ENCODE results near the gene FIGN.

DNA sequence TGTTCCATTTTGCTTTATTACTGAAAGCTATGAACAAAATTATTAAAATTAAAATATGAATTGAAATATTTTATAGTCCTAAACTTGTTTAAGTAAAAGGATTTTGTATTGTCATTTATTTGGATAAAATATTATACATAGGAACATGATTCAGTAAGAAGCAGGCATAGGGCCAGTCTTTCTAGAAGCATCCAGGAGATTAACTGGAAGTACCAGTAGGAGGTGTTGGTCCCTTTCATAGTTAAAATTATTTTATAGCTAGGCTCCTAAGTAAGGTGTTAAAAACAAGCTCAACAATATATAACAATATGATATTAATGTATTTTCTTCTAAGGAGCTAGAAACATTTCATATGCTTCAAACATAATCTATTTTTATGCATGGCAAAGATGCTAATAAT, 43.7 kb downstream of the FIGN start:
- TF ChIP-seq, protein P1, sequence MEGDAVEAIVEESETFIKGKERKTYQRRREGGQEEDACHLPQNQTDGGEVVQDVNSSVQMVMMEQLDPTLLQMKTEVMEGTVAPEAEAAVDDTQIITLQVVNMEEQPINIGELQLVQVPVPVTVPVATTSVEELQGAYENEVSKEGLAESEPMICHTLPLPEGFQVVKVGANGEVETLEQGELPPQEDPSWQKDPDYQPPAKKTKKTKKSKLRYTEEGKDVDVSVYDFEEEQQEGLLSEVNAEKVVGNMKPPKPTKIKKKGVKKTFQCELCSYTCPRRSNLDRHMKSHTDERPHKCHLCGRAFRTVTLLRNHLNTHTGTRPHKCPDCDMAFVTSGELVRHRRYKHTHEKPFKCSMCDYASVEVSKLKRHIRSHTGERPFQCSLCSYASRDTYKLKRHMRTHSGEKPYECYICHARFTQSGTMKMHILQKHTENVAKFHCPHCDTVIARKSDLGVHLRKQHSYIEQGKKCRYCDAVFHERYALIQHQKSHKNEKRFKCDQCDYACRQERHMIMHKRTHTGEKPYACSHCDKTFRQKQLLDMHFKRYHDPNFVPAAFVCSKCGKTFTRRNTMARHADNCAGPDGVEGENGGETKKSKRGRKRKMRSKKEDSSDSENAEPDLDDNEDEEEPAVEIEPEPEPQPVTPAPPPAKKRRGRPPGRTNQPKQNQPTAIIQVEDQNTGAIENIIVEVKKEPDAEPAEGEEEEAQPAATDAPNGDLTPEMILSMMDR (IDR thresholded peaks at IDR 0.05; ENCODE audit: poor library complexity), result no peak
- no peak for TF ChIP-seq EZH2 (IDR thresholded peaks at IDR 0.05; ENCODE audit: borderline replicate concordance)
- no peak for TF ChIP-seq EZH2phosphoT487 (IDR thresholded peaks at IDR 0.05; ENCODE audit: low read depth, severe bottlenecking, unreplicated experiment)

Measured in hepatocyte (in vitro differentiated cells).